Caco-2 (cell line): ENCODE measurements around the gene GABPB1. TPM values are rescaled to one million over a fixed set of nuclear protein-coding genes. Genes with fewer than 3 reads are reported as not detected.

Experiments used
- BruUV-seq: library from RNA; stranded (reverse); fragments of 400-500 nt; replicated peaks from 2 replicates; lab custom pipeline; 2021; lab: Mats Ljungman, UMichigan
- CTCF ChIA-PET: fragments of 300-600 bp; sonication (Branson Sonifier 250); formaldehyde crosslinking; loops from one replicate; lab custom pipeline; 2022; ENCODE audit warnings: antibody characterized with exemption; lab: Charles Lee
- POLR2A ChIA-PET: fragments of 300-600 bp; sonication (Branson Sonifier 250); formaldehyde crosslinking; loops from one replicate; lab custom pipeline; 2022; ENCODE audit warnings: antibody characterized with exemption; lab: Charles Lee
- DNase-seq, 2 experiments: peaks; one replicate each; pipeline versions ENCODE4 v3.0.0 to v3.0.0-alpha.2; 2020 to 2022
- H3K27me3 ChIP-seq: replicated peaks from 2 replicates; pipeline ENCODE4 v1.6.0; 2011; ENCODE audit warnings: low read length; ENCODE audit not compliant: control insufficient read depth, insufficient read depth
- H3K36me3 ChIP-seq: 2 replicates; pipeline ENCODE4 v1.5.1; 2011; ENCODE audit warnings: low read length; ENCODE audit not compliant: control insufficient read depth, insufficient read depth
- H3K4me1 ChIP-seq: fragments of 250-450 bp; sonication (Bioruptor Pico); 2 replicates; pipeline ENCODE4 v1.5.1; 2020; ENCODE audit warnings: mild to moderate bottlenecking
- H3K4me3 ChIP-seq: 2 replicates; pipeline ENCODE4 v1.5.1; 2011; ENCODE audit warnings: low read depth, mild to moderate bottlenecking, control low read depth, low read length
- H3K9me3 ChIP-seq: fragments of 250-450 bp; sonication (Bioruptor Pico); 2 replicates; pipeline ENCODE4 v1.5.1; 2020; ENCODE audit warnings: mild to moderate bottlenecking, moderate library complexity
- H3K27ac Mint-ChIP-seq: one replicate; pipeline ENCODE4 v1.8.0; 2022; ENCODE audit warnings: mixed read lengths; ENCODE audit not compliant: unreplicated experiment
- H3K27me3 Mint-ChIP-seq: one replicate; pipeline ENCODE4 v1.8.0; 2022; ENCODE audit warnings: mixed read lengths; ENCODE audit not compliant: insufficient read depth, unreplicated experiment
- H3K36me3 Mint-ChIP-seq: one replicate; pipeline ENCODE4 v1.8.0; 2022; ENCODE audit warnings: mild to moderate bottlenecking, mixed read lengths; ENCODE audit not compliant: insufficient read depth, unreplicated experiment
- H3K4me1 Mint-ChIP-seq: one replicate; pipeline ENCODE4 v1.8.0; 2022; ENCODE audit warnings: low read depth, mixed read lengths; ENCODE audit not compliant: unreplicated experiment
- H3K4me3 Mint-ChIP-seq: one replicate; pipeline ENCODE4 v1.8.0; 2022; ENCODE audit warnings: mild to moderate bottlenecking, moderate library complexity, mixed read lengths; ENCODE audit not compliant: unreplicated experiment
- H3K9me3 Mint-ChIP-seq: one replicate; pipeline ENCODE4 v1.8.0; 2022; ENCODE audit warnings: mixed read lengths; ENCODE audit not compliant: unreplicated experiment
- intact Hi-C: fragments of 100-400 bp; cut with micrococcal nuclease; formaldehyde crosslinking; loops from one replicate; pipeline ENCODE4 v1.10.0; 2022; ENCODE audit not compliant: unreplicated experiment
- total RNA-seq: library from RNA; stranded (reverse); gene quantifications from 2 replicates; pipeline ENCODE4 v1.2.3, GENCODE V29; 2022
- TF ChIP-seq, protein P1 (sequence below), 2 experiments: fragments of 200-600 bp in 1 of 2; IDR thresholded peaks; 1 replicate in 1 of 2; 2 replicates in 1 of 2; pipeline versions ENCODE4 v1.5.1 to v1.8.0; 2011 to 2022; ENCODE audit warnings: antibody characterized with exemption in 1 of 2, control low read depth in 1 of 2, inconsistent platforms in 1 of 2, low read depth in 1 of 2, low read length in 1 of 2, mild to moderate bottlenecking in 1 of 2, moderate library complexity in 1 of 2; ENCODE audit not compliant: insufficient read depth in 1 of 2, severe bottlenecking in 1 of 2, unreplicated experiment in 1 of 2

Gene GABPB1
- total RNA-seq, 1 experiment from 2014 or later, result 44.7 TPM

- intact Hi-C loops, result no loop called here
- TF ChIP-seq, protein P1, sequence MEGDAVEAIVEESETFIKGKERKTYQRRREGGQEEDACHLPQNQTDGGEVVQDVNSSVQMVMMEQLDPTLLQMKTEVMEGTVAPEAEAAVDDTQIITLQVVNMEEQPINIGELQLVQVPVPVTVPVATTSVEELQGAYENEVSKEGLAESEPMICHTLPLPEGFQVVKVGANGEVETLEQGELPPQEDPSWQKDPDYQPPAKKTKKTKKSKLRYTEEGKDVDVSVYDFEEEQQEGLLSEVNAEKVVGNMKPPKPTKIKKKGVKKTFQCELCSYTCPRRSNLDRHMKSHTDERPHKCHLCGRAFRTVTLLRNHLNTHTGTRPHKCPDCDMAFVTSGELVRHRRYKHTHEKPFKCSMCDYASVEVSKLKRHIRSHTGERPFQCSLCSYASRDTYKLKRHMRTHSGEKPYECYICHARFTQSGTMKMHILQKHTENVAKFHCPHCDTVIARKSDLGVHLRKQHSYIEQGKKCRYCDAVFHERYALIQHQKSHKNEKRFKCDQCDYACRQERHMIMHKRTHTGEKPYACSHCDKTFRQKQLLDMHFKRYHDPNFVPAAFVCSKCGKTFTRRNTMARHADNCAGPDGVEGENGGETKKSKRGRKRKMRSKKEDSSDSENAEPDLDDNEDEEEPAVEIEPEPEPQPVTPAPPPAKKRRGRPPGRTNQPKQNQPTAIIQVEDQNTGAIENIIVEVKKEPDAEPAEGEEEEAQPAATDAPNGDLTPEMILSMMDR (IDR thresholded peaks at IDR 0.05; ENCODE audit: insufficient read depth in 1 of 2, low read depth in 1 of 2, low read length in 1 of 2, severe bottlenecking in 1 of 2, unreplicated experiment in 1 of 2), result no peak
- CTCF ChIA-PET, result no interaction called here
- no TSS peak for BruUV-seq
- peaks cover 36% of the 10 kb centered on the region for H3K36me3 Mint-ChIP-seq
- no peak overlapping the region for H3K4me3 ChIP-seq
- DNase-seq, result no peak
- no peaks in the 10 kb centered on the region for H3K4me1 Mint-ChIP-seq
- H3K4me3 Mint-ChIP-seq, result no peak overlapping the region
- POLR2A ChIA-PET, result no interaction called here
- no peaks in the 10 kb centered on the region for H3K4me1 ChIP-seq
- H3K9me3 ChIP-seq, result no peaks in the 10 kb centered on the region
- H3K27me3 ChIP-seq, result no peaks in the 10 kb centered on the region
- no peaks in the 10 kb centered on the region for H3K36me3 ChIP-seq
- no peak overlapping the region for H3K27ac Mint-ChIP-seq
- H3K27me3 Mint-ChIP-seq, result no peaks in the 10 kb centered on the region
- H3K9me3 Mint-ChIP-seq, result no peaks in the 10 kb centered on the region
Observed at GRCh38 chr15:50277370-50277769, 77.6 kb downstream of the GABPB1 start.

DNA sequence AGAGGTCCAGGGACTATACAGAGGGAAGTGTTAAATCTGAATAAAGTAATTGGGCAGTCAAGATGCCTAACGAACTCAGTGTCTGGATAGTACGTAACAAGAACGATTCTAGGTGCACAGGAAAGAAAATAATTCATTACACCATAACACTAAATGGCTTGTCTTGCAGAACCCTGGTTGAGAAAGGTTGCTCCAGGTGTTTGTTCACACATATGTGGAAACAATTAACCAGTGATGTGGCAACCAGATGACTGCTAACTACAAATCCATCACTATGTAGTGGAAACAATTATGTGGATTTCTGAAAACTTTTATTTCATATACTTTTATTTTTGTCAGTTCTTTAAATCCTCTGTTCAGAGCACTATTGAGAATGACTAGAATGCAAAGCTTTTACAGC is 79.1 kb downstream of the GABPB1 start:
- Histone ChIP-seq H3K36me3 (no peaks in the 10 kb centered on the region), H3K4me1 (no peaks in the 10 kb centered on the region), H3K9me3 (no peaks in the 10 kb centered on the region), H3K27me3 (no peaks in the 10 kb centered on the region), H3K4me3 (no peak overlapping the region)
- ChIA-PET CTCF (no interaction called here), POLR2A (no interaction called here)
- H3K4me1 Mint-ChIP-seq, result no peaks in the 10 kb centered on the region
- no peak overlapping the region for H3K4me3 Mint-ChIP-seq
- H3K27ac Mint-ChIP-seq, result no peak overlapping the region
- intact Hi-C loops, result no loop called here
- DNase-seq, result no peak
- peaks cover 28% of the 10 kb centered on the region for H3K36me3 Mint-ChIP-seq
- no TSS peak for BruUV-seq
- no peaks in the 10 kb centered on the region for H3K9me3 Mint-ChIP-seq
- TF ChIP-seq, protein P1 (IDR thresholded peaks at IDR 0.05; ENCODE audit: insufficient read depth in 1 of 2, low read depth in 1 of 2, low read length in 1 of 2, severe bottlenecking in 1 of 2, unreplicated experiment in 1 of 2), result no peak
- no peaks in the 10 kb centered on the region for H3K27me3 Mint-ChIP-seq

GRCh38 chr15:50275091-50275490 is 79.9 kb downstream of the GABPB1 start:
- no peaks in the 10 kb centered on the region for H3K4me1 ChIP-seq
- intact Hi-C loops, result no loop called here
- no peaks in the 10 kb centered on the region for H3K9me3 ChIP-seq
- no peak for DNase-seq
- Mint-ChIP-seq H3K27ac (no peak overlapping the region), H3K9me3 (no peaks in the 10 kb centered on the region), H3K36me3 (peaks cover 28% of the 10 kb centered on the region), H3K27me3 (no peaks in the 10 kb centered on the region), H3K4me3 (no peak overlapping the region), H3K4me1 (no peaks in the 10 kb centered on the region)
- POLR2A ChIA-PET, result no interaction called here
- H3K36me3 ChIP-seq, result no peaks in the 10 kb centered on the region
- no TSS peak for BruUV-seq
- TF ChIP-seq, protein P1 (IDR thresholded peaks at IDR 0.05; ENCODE audit: insufficient read depth in 1 of 2, low read depth in 1 of 2, low read length in 1 of 2, severe bottlenecking in 1 of 2, unreplicated experiment in 1 of 2), result no peak
- CTCF ChIA-PET, result no interaction called here
- H3K27me3 ChIP-seq, result no peaks in the 10 kb centered on the region
- no peak overlapping the region for H3K4me3 ChIP-seq
